ENCODE results near the gene HNRNPA1L2. TPM values are rescaled to one million over a fixed set of nuclear protein-coding genes. Genes with fewer than 3 reads are reported as not detected.
"Not testable (repeated sequence)": the region's sequence is repeated elsewhere in the genome, so short reads cannot be mapped to it uniquely, and the experiment has no call there.

HNRNPA1L2 gene
- 2.0 TPM for total RNA-seq
- long read RNA-seq = 0 reads

DNA sequence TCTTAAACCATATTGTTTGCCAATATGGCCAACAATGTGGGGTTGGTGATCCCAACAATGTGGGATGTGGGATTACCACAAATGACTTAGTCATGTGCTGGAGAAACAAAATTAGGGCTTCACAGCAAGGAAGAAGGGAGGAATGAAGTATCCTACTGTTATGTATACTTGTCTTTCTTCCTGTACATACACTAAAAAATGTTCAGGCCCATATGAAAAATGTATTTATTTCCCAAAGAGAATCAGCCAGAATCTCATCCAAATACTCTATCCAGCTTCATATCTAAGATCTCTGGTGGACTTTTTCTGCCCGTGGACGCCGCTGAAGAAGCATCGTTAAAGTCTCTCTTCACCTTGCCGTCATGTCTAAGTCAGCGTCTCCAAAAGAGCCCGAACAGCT is at the start of gene HNRNPA1L2:
Gene HNRNPA1L2 (plus strand): TSS at position 301 of the 400 bp plus-strand sequence. CDS start 62 bp downstream, at position 363.
- DNase-seq = no peak
- no peak for ATAC-seq
- intact Hi-C loops (cut with micrococcal nuclease) = no loop called here

DNA sequence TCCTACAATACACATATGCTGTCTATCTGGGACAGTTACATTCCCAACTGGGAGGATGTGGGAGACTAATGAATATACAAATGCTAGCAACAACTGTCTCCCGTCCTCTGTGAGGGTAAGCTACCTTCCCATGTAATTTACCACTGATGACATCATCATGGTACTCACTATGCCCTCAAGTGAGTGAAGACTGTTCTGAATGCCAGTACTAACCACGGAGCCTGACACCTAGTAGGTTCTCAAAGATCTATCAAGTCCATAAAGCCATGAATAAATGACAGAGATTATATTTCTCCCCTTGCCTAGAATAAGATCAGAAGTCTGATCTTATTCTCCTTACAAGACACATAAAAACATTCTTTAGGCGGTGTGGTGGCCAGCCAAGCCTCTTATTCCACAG is 49.1 kb upstream of the HNRNPA1L2 start:
- DNase-seq; intact Hi-C loops (cut with micrococcal nuclease); ATAC-seq: not testable (repeated sequence)

DNA sequence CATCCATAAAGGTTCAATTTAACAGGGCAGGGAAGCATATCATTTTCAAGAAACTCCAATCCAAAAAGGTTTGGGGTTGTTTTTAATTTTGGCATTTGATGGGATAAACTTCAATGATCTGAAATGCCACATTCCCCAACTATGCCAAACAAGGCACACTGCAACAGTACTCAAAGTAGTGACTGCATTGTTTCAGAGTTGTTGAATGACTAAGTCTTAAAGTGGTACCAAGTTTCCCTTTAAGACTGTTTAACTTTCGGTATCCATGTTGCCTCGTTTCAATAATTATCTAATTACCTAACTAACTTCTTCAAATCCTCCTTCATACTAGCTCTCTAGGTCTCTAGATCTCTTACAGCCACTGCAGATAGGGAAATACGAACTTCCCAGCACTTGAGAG is 48.4 kb upstream of the HNRNPA1L2 start:
- ATAC-seq; intact Hi-C loops (cut with micrococcal nuclease); DNase-seq: not testable (repeated sequence)

DNA sequence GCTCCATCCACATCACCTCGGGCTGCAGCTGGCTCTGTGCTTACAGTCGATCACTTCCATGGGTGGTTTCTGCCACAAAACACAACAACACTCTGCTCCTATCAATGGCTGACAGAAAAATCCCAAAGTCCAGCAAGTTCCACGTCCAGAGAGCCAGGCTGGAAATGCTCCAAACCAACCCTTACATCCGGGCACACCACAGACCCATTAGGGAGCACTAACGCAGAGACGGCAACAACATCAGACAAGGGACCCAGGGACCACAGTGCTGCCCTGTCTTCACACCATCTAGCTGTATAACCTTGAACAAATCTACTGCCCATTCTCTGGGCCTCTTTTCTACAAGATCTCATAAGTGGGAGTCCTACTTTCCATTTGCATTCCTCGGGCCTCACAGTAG is 47.9 kb upstream of the HNRNPA1L2 start:
- ATAC-seq; DNase-seq; intact Hi-C loops (cut with micrococcal nuclease): not testable (repeated sequence)

DNA sequence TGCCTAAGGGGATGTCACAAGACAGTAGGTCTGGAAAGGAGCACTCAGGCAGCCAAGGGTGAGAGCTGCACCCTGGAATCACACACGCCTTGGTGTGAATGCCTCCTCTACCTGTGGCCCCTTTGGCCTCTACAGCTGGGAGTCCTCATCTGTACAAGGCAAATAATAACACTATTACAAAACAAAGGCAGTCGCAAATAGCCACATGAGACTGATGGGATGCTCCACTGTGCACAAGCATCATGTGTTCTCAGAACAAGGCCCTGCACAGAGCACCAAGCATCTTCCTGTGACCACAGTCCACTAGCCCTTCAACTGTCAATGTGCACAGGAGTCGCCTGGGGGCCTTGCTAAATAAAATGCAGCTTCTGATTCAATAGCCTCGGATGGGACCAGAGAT is 44.6 kb upstream of the HNRNPA1L2 start:
- intact Hi-C loops (cut with micrococcal nuclease) = no loop called here
- ATAC-seq = no peak
- no peak for DNase-seq

DNA sequence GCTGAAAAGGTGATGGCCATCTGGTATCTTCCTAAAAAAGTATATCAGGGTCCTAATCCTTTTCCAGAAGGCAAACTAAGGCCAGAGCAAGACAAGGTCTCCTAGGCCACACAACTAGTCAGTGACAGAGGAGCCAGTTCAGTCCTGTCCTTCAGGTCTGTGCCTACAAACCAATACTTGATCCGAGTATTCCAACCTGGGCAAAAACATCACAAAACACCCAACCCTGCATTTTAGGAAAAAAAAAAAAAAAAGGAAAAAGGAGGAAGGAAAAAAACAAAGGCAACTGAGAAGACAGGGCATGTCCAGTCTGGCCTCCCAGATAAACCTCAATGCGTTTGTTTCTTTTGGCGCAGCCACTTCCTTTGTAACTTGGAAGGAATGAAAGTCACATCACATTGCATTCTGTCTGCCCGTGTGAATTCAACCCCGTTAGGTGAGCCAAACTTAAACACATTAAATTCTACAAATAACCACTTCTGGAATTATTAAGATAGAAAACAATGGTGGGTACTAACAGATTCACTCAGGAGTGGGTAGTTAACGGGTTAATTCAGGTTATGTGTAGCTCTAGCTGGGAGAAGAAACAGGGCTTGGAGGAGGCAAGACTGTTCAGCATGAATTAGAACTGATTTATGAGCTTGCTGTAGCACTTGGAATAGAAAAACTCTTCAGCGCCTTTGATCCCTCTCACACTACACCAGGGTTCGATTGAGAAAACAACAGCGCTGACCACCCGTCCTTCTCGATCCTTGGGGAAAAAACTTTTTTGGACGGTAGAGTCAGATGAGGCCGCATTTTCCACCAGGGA is 43.0 kb upstream of the HNRNPA1L2 start:
- ATAC-seq (peak; percentile 63), DNase-seq (no peak)
- intact Hi-C loops (cut with micrococcal nuclease) = no loop called here

DNA sequence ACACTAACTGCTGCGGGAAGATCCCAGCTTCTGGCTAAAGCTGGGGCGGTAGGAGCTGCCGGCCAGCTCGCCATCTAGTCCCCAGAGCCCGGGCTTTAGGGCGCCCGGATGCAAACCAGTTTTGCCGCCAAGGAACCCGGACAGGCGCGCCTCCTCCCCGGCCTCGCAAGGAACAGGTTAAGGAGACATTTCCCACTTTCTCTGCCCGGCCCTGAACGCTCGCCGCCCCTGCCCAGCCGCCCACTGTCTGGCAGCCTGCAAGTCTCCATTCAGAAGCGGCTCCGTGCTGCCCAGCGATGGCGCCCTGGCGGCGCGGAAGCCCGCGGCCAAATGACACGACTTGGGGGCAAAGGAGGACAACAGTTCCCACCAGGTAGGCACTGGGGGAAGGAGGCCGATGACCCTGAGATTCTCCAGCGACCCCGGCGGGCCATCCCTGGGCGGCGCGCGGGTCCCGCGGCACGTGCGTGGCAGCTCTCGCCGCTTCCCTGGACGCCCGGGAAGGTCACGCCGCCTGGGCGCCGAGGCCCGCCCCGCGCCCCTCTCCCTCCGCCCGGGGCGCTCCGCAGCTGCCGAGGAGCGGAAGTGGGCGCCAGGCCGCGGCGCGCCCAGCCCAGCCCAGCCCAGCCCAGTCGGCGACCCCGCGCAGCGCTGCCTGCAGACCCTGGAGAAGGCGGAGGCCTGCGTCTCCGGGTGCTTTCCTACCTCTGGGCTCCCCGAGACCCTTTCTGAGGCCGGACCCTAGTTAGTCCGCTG is 42.2 kb upstream of the HNRNPA1L2 start:
- DNase-seq (peak; percentile 71), ATAC-seq (peak; percentile 90)
- intact Hi-C loops (cut with micrococcal nuclease) = no loop called here

DNA sequence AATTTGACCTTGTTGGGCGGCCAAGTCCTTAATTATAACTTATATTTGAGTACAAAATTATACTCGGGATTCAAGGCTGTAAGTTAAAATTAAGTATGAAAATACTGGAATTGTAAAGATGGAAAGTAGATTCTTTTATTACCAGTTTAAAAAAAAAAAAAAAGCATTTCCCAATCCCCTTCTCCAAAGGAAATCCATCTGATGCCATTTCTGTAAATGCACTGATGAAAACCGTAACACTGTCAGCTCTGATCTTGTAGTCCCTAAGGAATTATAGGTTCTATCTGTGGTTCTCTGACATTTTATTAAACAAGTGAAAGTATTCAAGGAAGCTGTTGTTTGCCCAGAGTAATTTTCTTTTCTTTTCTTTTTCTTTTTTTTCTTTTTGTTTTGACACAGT is 41.6 kb upstream of the HNRNPA1L2 start:
- no peak for DNase-seq
- intact Hi-C loops (cut with micrococcal nuclease) = no loop called here
- no peak for ATAC-seq

DNA sequence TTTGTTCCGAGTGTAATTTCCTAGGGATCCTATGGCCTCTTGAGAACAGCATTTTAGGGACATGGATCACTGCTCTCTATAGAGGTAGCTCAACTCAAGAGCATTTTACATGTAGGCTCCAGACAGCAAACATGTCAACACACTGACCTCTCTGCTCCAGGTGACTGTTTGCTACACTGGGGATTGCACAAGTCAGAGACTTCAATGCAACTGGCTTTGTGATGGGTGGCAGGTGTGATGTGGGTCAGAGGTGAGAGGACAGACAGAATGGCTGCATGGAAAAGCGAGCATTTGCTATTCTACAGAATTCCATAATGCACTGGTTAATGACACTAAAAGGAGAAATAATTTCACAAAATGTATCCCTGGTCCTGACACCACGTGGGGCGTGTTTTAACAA is 38.9 kb upstream of the HNRNPA1L2 start:
- ATAC-seq; intact Hi-C loops (cut with micrococcal nuclease); DNase-seq: not testable (repeated sequence)

DNA sequence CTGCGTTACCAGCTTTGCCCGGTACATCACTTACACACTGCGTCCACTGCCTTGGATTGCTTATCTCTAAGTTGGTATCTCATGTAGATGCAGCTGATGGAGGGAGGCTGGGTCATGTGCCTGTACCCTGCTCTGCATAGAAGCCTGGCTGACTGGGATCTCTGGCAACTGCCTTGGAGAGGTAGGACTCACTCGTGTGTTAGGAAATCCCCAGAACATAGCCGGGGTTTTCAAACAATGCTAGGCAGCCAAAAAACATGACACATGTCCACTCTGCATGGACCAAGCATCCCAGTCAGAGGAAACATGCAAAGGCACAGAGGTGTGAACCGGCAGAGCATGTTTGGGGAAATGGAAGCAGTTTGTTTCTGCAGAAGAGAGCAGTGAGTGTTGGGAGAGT is 36.1 kb upstream of the HNRNPA1L2 start:
- DNase-seq; intact Hi-C loops (cut with micrococcal nuclease); ATAC-seq: not testable (repeated sequence)

DNA sequence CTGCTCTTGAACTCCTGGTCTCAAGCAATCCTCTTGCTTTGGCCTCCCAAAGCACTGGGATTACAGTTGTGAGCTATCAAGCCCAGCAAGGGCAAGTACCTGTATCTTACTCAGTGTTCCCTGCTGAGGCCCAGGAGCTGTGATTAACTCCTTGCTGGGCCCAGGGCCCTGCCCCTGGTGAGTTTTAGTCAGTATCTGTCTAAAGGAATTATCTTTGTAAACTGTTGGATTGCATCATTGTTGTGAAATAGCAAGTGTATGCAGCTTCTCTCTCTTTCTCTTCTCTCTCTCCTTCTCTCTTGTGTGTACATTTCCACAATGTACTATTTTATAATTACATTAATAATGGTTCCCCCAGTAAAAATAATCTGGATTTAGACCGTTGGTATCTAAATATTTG is 35.4 kb upstream of the HNRNPA1L2 start:
- DNase-seq; intact Hi-C loops (cut with micrococcal nuclease); ATAC-seq: not testable (repeated sequence)

DNA sequence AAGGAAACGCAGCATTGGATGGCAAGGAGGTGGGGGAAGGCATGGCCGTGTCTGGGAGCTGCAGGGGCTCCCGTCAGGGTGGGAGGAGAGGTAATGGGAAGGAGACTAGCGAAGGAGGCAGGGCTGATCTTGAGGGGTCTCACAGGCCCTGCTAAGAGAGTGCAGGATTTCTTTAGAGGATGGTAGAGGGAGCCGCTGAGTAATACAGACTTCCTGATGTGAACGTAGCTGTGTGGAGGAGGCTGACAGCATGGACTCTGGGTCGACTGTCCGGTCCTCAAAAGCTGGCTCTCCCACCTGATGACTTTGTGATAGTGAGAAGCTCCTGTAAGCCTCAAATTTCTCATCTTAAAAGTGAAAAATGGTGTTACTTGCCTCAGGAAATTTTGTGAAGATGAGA is 34.0 kb upstream of the HNRNPA1L2 start:
- DNase-seq; intact Hi-C loops (cut with micrococcal nuclease); ATAC-seq: not testable (repeated sequence)

DNA sequence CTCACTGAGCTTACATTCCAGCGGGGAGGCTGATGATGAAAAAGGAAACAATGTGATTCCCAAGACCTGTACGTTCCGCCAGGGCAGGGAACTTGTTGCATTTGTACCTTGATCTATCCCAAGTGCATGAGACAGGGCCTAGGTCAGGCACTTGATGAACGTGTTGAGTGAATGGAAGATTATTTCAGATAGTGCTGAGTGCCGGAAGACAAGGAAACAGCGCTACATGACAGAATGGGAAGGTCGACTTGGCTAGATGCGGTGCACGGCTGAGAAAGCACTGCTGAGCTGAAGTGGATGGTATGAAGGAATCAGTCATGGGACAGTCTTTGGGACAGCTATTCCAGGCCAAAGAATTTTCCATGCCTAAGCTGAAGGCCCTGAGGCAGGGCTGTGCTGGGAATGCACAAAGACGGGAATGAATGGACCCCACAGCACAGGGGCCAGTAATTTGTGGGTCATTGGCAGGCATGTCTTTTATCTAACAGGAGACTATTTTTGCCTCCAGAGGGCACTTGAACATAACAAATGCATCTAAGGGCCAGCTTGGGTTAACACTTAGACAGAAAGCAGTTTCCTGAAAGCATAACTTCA is 33.1 kb upstream of the HNRNPA1L2 start:
- intact Hi-C loops (cut with micrococcal nuclease) = not testable (repeated sequence)
- DNase-seq (peak; percentile 42), ATAC-seq (peak; percentile 94)

DNA sequence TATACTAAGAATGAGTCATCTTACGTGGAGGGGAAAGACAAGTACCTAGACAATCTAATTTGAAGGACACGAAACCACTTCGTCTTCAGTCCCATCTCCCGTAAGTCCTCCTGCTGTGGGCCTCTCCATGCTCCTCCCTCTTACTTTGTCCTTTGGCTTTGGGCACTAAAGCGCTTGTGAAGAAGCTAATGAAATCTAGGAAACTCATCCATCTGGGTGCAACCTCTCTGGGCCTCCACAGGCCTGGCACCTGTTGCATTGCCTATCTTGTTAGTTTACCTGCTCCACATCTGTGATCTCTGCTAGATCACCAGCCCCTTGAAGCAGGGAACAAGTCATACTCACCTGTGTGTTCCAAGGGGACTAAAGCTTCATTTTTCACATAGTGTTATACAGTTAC is 32.1 kb upstream of the HNRNPA1L2 start:
- intact Hi-C loops (cut with micrococcal nuclease); ATAC-seq: not testable (repeated sequence)

DNA sequence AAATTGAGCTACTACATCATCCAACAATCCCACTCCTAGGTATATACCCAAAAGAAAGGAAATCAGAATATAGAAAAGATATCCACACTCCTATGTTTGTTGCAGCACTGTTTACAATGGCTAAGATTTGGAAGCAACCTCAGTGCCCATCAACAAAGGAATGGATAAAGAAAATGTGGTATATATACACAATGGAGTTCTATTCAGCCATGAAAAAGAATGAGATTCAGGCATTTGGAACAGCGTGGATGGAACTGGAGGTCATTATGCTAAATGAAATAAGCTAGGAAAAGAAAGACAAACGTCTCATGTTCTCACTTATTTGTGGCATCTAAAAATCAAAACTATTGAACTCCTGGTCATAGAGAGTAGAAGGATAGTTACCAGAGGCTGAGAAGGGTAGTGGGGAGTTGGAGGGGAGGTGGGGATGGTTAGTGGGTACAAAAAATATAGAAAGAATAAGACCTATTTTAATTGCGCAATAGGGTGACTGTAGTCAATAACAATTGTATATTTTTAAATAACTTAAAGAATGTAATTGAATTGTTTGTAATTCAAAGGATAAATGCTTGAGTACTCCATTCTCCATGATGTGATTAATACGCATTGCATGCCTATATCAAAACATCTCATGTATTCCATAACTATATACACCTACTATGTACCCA is 27.0 kb upstream of the HNRNPA1L2 start:
- intact Hi-C loops (cut with micrococcal nuclease) = no loop called here
- ATAC-seq = no peak
- no peak for DNase-seq

More for the DNA sequence above, 32.1 kb upstream of the HNRNPA1L2 start:
- DNase-seq = not testable (repeated sequence)

DNA sequence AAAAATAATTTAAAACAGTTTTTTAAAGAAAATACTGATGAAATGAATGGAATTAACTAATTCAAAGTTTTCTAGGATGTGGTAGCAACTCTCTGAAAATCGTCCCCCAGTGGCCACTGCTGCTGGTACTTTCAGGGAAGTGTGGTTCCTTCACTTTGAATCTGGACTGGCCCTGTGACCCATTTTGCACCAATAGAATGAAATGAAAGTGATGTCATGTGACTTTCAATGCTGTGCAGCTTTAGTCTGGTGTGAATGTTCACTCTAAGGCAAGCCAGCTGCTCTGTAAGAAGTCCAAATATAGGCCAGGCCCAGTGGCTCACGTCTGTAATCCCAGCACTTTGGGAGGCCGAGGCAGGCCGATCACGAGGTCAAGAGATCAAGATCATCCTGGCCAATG is 26.4 kb upstream of the HNRNPA1L2 start:
- intact Hi-C loops (cut with micrococcal nuclease) = no loop called here
- DNase-seq (no peak), ATAC-seq (no peak)

DNA sequence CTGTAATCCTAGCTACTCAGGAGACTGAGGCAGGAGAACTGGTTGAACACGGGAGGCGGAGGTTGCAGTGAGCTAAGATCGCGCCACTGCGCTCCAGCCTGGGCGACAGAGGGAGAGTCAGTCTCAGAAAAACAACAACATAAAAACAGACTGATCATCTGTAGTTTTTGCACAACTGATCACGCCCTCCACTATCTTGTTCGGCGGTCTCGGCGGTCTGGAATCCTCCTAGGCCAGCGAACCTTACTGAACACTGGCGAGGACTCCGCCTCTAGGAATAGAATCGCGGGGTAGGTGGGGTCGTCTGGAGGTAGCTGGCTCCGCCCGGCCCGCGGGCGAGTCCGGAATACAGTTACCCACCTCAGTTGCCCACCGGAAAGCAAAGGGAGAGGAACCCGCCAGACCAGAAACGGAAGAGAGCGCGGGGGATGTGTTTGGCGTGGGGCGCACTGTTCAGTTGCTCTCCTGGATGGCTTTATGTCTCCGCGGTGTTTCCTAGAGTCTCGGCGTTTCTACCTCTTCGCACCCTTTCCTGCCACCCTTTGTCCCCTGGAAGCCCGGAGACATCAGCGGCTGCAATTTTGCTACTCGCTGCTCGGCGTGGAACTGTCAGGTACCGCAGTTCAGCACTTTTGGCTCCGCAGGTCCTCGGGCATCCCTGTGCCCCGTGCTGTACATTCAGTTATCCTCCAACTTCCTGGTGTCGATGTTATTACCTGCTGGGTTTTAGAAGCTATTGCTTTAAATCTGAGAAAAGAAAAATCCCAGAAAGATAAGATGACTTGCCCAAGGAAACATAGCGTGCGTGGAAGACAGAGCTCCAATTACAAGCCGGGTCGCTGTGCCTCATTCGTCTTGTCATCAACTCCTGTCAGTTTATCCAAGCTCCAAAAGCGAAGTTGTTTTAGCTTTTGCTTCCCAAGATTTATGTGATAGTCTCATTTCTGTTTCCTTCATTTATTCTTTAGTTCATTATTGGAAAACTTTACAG is 24.9 kb upstream of the HNRNPA1L2 start:
- intact Hi-C loops (cut with micrococcal nuclease) = no loop called here
- ATAC-seq (peak; percentile 99), DNase-seq (peak; percentile 81)

DNA sequence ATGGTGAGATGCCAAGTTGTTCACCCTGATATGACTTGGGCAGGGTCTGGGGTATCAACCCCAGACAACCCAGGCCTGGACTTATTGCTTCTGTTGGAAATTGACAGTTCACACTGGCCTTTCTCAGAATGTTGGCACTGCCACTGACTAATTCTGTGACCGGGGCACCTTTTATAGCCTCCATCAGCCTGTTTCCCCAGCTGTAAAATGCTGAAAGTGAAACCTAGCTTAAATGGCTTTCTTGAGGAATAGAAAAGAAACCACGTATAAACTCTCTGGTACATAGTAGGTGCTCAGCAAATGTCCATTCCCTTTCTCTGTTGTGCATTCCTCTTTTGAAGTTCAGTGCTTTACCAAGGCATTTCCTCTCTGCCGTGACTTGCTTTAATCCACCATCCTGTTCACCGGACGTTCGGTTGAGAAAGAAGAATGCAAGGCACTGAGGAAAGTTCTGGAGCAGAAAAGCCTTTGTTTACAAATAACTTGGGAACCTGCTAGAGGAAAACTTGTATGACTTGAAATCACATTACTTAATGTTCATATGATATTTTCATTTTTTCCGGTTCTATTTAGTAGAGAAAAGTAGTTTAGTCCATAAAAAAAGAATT is 11.0 kb upstream of the HNRNPA1L2 start:
- ATAC-seq; intact Hi-C loops (cut with micrococcal nuclease); DNase-seq: not testable (repeated sequence)

All from left ventricle myocardium superior (tissue), 1 donor.